B cell (primary cell): Measurements from ENCODE around the gene MYO18A. TPM values are rescaled to one million over a fixed set of nuclear protein-coding genes. Genes with fewer than 3 reads are reported as not detected.

Experiments
- ATAC-seq: fragments of 200-7000 bp; cut with Tn5 transposase; one replicate; pipeline ENCODE4 v1.10.0; 2021; ENCODE audit warnings: low read depth, mild to moderate bottlenecking, moderate number of reproducible peaks, moderate library complexity
- CTCF ChIA-PET: fragments of 350-600 bp; sonication (Branson Sonifier 250); formaldehyde crosslinking; loops from one replicate; lab custom pipeline; 2021; ENCODE audit warnings: antibody characterized with exemption, inconsistent platforms; lab: Charles Lee
- POLR2A ChIA-PET: fragments of 350-600 bp; sonication (Branson Sonifier 250); formaldehyde crosslinking; loops from one replicate; lab custom pipeline; 2021; ENCODE audit warnings: antibody characterized with exemption; lab: Charles Lee
- DNase-seq: peaks from one replicate; pipeline ENCODE4 v3.0.0; 2013
- H2AFZ ChIP-seq: 2 replicates; pipeline ENCODE4 v1.6.1; 2012; ENCODE audit warnings: mild to moderate bottlenecking, low read depth, low read length; ENCODE audit not compliant: insufficient read depth, poor library complexity, severe bottlenecking
- H3K27ac ChIP-seq, 2 donors: 1 replicate in 1 of 2; 2 replicates in 1 of 2; pipeline ENCODE4 v1.5.1; 2012 to 2013; ENCODE audit warnings: low read length in 2 of 2, mild to moderate bottlenecking in 2 of 2, moderate library complexity in 1 of 2
- H3K27me3 ChIP-seq, 4 experiments: fragments of 200-600 bp in 1 of 4; sonication (generic) in 1 of 4; replicated peaks in 1 of 4; 1 replicate in 2 of 4; 2 replicates in 2 of 4; pipeline versions ENCODE4 v1.6.1 to v1.7.0; 2013 to 2016; ENCODE audit warnings: low read length in 3 of 4, mild to moderate bottlenecking in 2 of 4, mixed read lengths in 1 of 4, moderate library complexity in 1 of 4; ENCODE audit not compliant: insufficient read depth in 4 of 4, control insufficient read depth in 3 of 4; ENCODE audit errors: control extremely low read depth in 1 of 4
- H3K36me3 ChIP-seq, 2 experiments: replicated peaks in 1 of 2; 1 replicate in 1 of 2; 2 replicates in 1 of 2; pipeline versions ENCODE4 v1.6.1 to v1.7.1; 2013; ENCODE audit warnings: low read length in 1 of 2; ENCODE audit not compliant: insufficient read depth in 2 of 2, control insufficient read depth in 1 of 2; ENCODE audit errors: control extremely low read depth in 1 of 2, extremely low read depth in 1 of 2
- H3K4me1 ChIP-seq, 2 donors: fragments of 200-600 bp in 1 of 2; sonication (generic) in 1 of 2; 1 replicate in 1 of 2; 2 replicates in 1 of 2; pipeline versions ENCODE4 v1.5.1 to v1.6.1; 2013 to 2017; ENCODE audit warnings: low read length in 2 of 2; ENCODE audit not compliant: control insufficient read depth in 2 of 2, insufficient read depth in 2 of 2
- H3K4me2 ChIP-seq: replicated peaks from 2 replicates; pipeline ENCODE3; 2012; ENCODE audit warnings: mild to moderate bottlenecking, low read depth, low read length; ENCODE audit not compliant: poor library complexity, severe bottlenecking
- H3K4me3 ChIP-seq, 5 experiments: fragments of 200-600 bp in 1 of 5; sonication (generic) in 1 of 5; 1 replicate in 3 of 5; 2 replicates in 2 of 5; pipeline versions ENCODE4 v1.5.1 to v1.7.0; 2011 to 2016; ENCODE audit warnings: low read length in 4 of 5, mild to moderate bottlenecking in 4 of 5, low read depth in 2 of 5, control low read depth in 1 of 5, moderate library complexity in 1 of 5; ENCODE audit not compliant: insufficient read depth in 1 of 5; ENCODE audit errors: control extremely low read depth in 1 of 5, extremely low read depth in 1 of 5
- H3K79me2 ChIP-seq: fragments of 200-600 bp; sonication (generic); one replicate; pipeline ENCODE4 v1.6.0; 2016; ENCODE audit warnings: low read length; ENCODE audit not compliant: control insufficient read depth, insufficient read depth
- H3K9ac ChIP-seq: fragments of 200-600 bp; sonication (generic); 2 replicates; pipeline ENCODE4 v1.6.1; 2017; ENCODE audit warnings: mild to moderate bottlenecking, low read length, moderate library complexity
- H3K9me3 ChIP-seq, 3 donors: one replicate each; pipeline versions ENCODE4 v1.6.1 to v1.7.1; 2013; ENCODE audit warnings: low read length in 2 of 3; ENCODE audit not compliant: control insufficient read depth in 2 of 3, insufficient read depth in 1 of 3; ENCODE audit errors: control extremely low read depth in 1 of 3
- H4K20me1 ChIP-seq: 2 replicates; pipeline ENCODE4 v1.6.0; 2012; ENCODE audit warnings: mild to moderate bottlenecking, low read length; ENCODE audit not compliant: insufficient read depth, control insufficient read depth, poor library complexity, severe bottlenecking
- H3K27ac Mint-ChIP-seq: one replicate; pipeline ENCODE4 v1.8.0; 2021; ENCODE audit warnings: mixed read lengths
- H3K27me3 Mint-ChIP-seq: one replicate; pipeline ENCODE4 v1.8.0; 2021; ENCODE audit warnings: mixed read lengths
- H3K4me1 Mint-ChIP-seq: one replicate; pipeline ENCODE4 v1.8.0; 2021; ENCODE audit warnings: mixed read lengths
- H3K4me3 Mint-ChIP-seq: one replicate; pipeline ENCODE4 v1.8.0; 2021; ENCODE audit warnings: mixed read lengths
- H3K9me3 Mint-ChIP-seq: one replicate; pipeline ENCODE4 v1.8.0; 2022; ENCODE audit warnings: mixed read lengths; ENCODE audit not compliant: insufficient read depth
- EZH2 ChIP-seq: IDR thresholded peaks from 2 replicates; pipeline ENCODE4 v1.6.1; 2012; ENCODE audit warnings: borderline replicate concordance, low read depth, mild to moderate bottlenecking, moderate library complexity, low read length; ENCODE audit not compliant: insufficient read depth, poor library complexity, severe bottlenecking
- WGBS: methylation state at CpG from one replicate; pipeline ENCODE4 v1.1.5; 2013; ENCODE audit warnings: missing lambda C conversion rate; ENCODE audit not compliant: insufficient coverage; 5-methylcytosine and 5-hydroxymethylcytosine counted together
- intact Hi-C: fragments of 100-400 bp; cut with micrococcal nuclease; formaldehyde crosslinking; loops from one replicate; pipeline ENCODE4 v1.10.0; 2022
- polyA plus RNA-seq: library from polyadenylated mRNA; depleted of rRNA; stranded (reverse); fragments of >200 nt; gene quantifications from 2 replicates; pipeline ENCODE4 v1.2.3, GENCODE V29; 2012
- total RNA-seq, 2 donors: library from RNA; stranded (reverse); fragments of 120-200 nt in 1 of 2; gene quantifications; 1 replicate in 1 of 2; 2 replicates in 1 of 2; pipeline versions ENCODE4 v1.2.3 to v1.2.4, GENCODE V29; 2013 to 2022
- TF ChIP-seq, protein P1 (sequence below): fragments of 200-600 bp; IDR thresholded peaks from one replicate; pipeline ENCODE4 v1.8.0; 2022; ENCODE audit warnings: antibody characterized with exemption, mild to moderate bottlenecking

The MYO18A gene
- total and polyA plus RNA-seq, 2 donors (not counting 1 experiment from before 2014, with no cell fraction given), result 72.2 to 155 TPM

DNA sequence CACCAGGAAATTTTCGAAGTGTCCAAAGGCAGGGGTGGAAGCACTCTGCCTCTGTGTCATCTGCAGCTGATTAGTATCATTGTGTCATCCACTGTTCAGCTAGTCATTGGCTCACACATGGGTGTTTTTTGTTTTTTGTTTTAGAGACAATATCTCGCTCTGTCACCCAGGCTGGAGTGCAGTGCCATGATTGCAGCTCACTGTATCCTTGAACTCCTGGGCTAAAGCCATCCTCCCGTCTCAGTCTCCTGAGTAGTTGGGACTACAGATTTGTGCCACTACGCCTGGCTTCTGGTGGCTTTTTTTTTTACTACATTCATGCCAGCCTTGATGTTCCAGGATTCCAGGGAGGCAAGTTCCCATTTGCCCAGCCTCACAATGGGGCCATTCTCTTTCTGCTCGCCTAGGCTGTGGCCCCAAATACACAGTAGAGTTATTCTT, 32.5 kb upstream of the MYO18A start:
- ATAC-seq, result no peak
- CTCF ChIA-PET, result interaction anchor here (1.1 to 14.8 kb wide), 2 partner anchors 33 to 66 kb away, joined by 3 to 304 read pairs; partner anchors contain the start of gene MYO18A
- Mint-ChIP-seq H3K9me3 (no peaks in the 10 kb centered on the region), H3K4me3 (no peak overlapping the region), H3K4me1 (no peaks in the 10 kb centered on the region), H3K27ac (no peak overlapping the region), H3K27me3 (no peaks in the 10 kb centered on the region)
- TF ChIP-seq, protein P1, sequence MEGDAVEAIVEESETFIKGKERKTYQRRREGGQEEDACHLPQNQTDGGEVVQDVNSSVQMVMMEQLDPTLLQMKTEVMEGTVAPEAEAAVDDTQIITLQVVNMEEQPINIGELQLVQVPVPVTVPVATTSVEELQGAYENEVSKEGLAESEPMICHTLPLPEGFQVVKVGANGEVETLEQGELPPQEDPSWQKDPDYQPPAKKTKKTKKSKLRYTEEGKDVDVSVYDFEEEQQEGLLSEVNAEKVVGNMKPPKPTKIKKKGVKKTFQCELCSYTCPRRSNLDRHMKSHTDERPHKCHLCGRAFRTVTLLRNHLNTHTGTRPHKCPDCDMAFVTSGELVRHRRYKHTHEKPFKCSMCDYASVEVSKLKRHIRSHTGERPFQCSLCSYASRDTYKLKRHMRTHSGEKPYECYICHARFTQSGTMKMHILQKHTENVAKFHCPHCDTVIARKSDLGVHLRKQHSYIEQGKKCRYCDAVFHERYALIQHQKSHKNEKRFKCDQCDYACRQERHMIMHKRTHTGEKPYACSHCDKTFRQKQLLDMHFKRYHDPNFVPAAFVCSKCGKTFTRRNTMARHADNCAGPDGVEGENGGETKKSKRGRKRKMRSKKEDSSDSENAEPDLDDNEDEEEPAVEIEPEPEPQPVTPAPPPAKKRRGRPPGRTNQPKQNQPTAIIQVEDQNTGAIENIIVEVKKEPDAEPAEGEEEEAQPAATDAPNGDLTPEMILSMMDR, result no peak
- TF ChIP-seq EZH2, result no peak
- 98% methylated on average over 5 of the region's 5 CpGs for WGBS
- Histone ChIP-seq H3K79me2 (no peaks in the 10 kb centered on the region), H3K27ac (no peak overlapping the region), H3K4me1 (peaks cover 0 to 5% of the 10 kb centered on the region in 2 donors), H3K9me3 (no peaks in the 10 kb centered on the region), H3K27me3 (no peaks in the 10 kb centered on the region), H3K36me3 (no peaks in the 10 kb centered on the region), H3K4me3 (no peak overlapping the region), H3K9ac (no peak overlapping the region), H4K20me1 (no peaks in the 10 kb centered on the region), H2AFZ (no peak overlapping the region), H3K4me2 (no peak overlapping the region)
- POLR2A ChIA-PET, result no interaction called here
- DNase-seq, result no peak
- intact Hi-C loops, result no loop called here

DNA sequence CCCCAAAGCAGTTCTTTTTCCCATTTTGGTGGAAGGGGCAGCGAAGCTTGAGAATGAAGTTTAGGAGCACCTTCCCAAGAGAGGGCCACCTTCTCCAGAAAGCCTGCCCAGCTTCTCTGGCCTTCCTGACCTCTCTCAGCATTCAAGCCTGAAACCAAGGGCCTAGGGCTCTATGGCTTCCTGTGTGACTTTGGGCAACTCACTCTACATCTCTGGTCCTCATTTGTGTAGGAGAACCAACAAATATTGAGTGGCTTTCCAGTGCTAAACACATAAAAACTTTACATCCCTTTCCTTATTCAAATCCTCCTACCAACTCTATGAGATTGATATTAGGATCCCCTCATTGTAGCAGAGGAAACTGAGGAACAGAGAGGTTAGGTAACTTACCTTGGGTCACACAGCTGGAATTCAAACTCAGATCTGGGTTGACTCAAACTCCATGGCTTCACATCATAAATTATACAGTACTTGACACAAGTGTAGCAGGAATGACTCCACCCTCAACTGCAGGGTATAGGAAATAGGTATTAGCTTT, 32.0 kb upstream of the MYO18A start:
- no peaks in the 10 kb centered on the region for H3K36me3 ChIP-seq
- intact Hi-C loops, result no loop called here
- no peaks in the 10 kb centered on the region for H4K20me1 ChIP-seq
- Mint-ChIP-seq H3K4me3 (no peak overlapping the region), H3K27me3 (no peaks in the 10 kb centered on the region), H3K4me1 (no peaks in the 10 kb centered on the region), H3K27ac (no peak overlapping the region), H3K9me3 (no peaks in the 10 kb centered on the region)
- no CpG with 5 or more reads among the region's 1 CpG for WGBS
- H3K27ac ChIP-seq, result no peak overlapping the region
- DNase-seq, result no peak
- no peaks in the 10 kb centered on the region for H3K9me3 ChIP-seq
- H3K79me2 ChIP-seq, result no peaks in the 10 kb centered on the region
- TF ChIP-seq, protein P1, result no peak
- no peak for TF ChIP-seq EZH2
- ATAC-seq, result no peak
- CTCF ChIA-PET, result interaction anchor here (1.0 to 14.8 kb wide), 4 partner anchors 8 to 88 kb away, joined by 3 to 304 read pairs (median 4); partner anchors contain the start of gene MYO18A
- no peak overlapping the region for H3K4me3 ChIP-seq
- POLR2A ChIA-PET, result no interaction called here
- H3K27me3 ChIP-seq, result no peaks in the 10 kb centered on the region
- H3K4me2 ChIP-seq, result no peak overlapping the region
- peaks cover 0 to 5% of the 10 kb centered on the region in 2 donors for H3K4me1 ChIP-seq
- H2AFZ ChIP-seq, result no peak overlapping the region
- H3K9ac ChIP-seq, result no peak overlapping the region
